Upper lobe of left lung (tissue), 6 donors: ENCODE data around the gene IGSF11. TPM values are rescaled to one million over a fixed set of nuclear protein-coding genes. Genes with fewer than 3 reads are reported as not detected.

Source experiments
- ATAC-seq, 2 donors: fragments of 200-7000 bp; cut with Tn5 transposase; one replicate each; pipeline ENCODE4 v1.9.1; 2022; ENCODE audit warnings: mild to moderate bottlenecking in 2 of 2, moderate library complexity in 2 of 2; ENCODE audit not compliant: low FRiP score in 2 of 2
- DNase-seq, 2 donors: peaks; one replicate each; pipeline ENCODE4 v3.0.0-alpha.2; 2019 to 2020
- H3K27ac ChIP-seq, 4 donors: fragments of 200-600 bp; sonication (generic); one replicate each; pipeline ENCODE4 v1.5.1; 2016 to 2019
- H3K27me3 ChIP-seq, 4 donors: fragments of 200-600 bp; sonication (generic); one replicate each; pipeline ENCODE4 v1.5.1; 2017 to 2019
- H3K36me3 ChIP-seq, 4 donors: fragments of 200-600 bp; sonication (generic); one replicate each; pipeline ENCODE4 v1.5.1; 2016 to 2019
- H3K4me1 ChIP-seq, 4 donors: fragments of 200-600 bp; sonication (generic); one replicate each; pipeline ENCODE4 v1.5.1; 2018 to 2019
- H3K4me3 ChIP-seq, 4 donors: fragments of 200-600 bp; sonication (generic); one replicate each; pipeline ENCODE4 v1.5.1; 2017 to 2019; ENCODE audit warnings: mild to moderate bottlenecking in 2 of 4, moderate library complexity in 1 of 4
- H3K9me3 ChIP-seq, 4 donors: fragments of 200-600 bp; sonication (generic); one replicate each; pipeline ENCODE4 v1.5.1; 2018 to 2019
- CTCF ChIP-seq, 6 experiments: fragments of 450-650 bp in 4 of 6; fragments of 200-600 bp in 2 of 6; sonication (generic) in 2 of 6; IDR thresholded peaks; one replicate each; pipeline ENCODE4 v1.5.1; 2016 to 2019; ENCODE audit warnings: antibody characterized with exemption in 6 of 6
- EP300 ChIP-seq, 4 donors: sonication (generic); formaldehyde crosslinking; IDR thresholded peaks; one replicate each; pipeline ENCODE4 v1.5.1; 2017; ENCODE audit warnings: antibody characterized with exemption in 4 of 4, control low read depth in 2 of 4
- POLR2A ChIP-seq, 4 donors: fragments of 450-650 bp; IDR thresholded peaks; one replicate each; pipeline ENCODE4 v1.5.1; 2016 to 2017; ENCODE audit warnings: antibody characterized with exemption in 4 of 4, mild to moderate bottlenecking in 2 of 4
- POLR2AphosphoS5 ChIP-seq, 2 donors: sonication (generic); formaldehyde crosslinking; IDR thresholded peaks; one replicate each; pipeline ENCODE4 v1.5.1; 2017; ENCODE audit warnings: antibody characterized with exemption in 2 of 2
- WGBS, 2 donors: methylation state at CpG; one replicate each; pipeline ENCODE4 v1.1.5; 2017 to 2018; 5-methylcytosine and 5-hydroxymethylcytosine counted together
- total RNA-seq, 6 donors: library from RNA; depleted of rRNA in 4 of 6; stranded (reverse); fragments of >200 nt in 4 of 6; gene quantifications; one replicate each; pipeline versions ENCODE4 v1.1.0 to v1.2.1, GENCODE V29; 2016 to 2021
- donor health status: DM: no; HTN: no; CAD: no; lungs with moderate emphysema.
- donor health status: DM: no; HTN: yes; CAD: no; lungs with severe emphysema.

IGSF11 gene
- total RNA-seq, 6 donors from 2014 or later, result 0.11 to 0.71 (median 0.14) TPM; not detected in 3

DNA sequence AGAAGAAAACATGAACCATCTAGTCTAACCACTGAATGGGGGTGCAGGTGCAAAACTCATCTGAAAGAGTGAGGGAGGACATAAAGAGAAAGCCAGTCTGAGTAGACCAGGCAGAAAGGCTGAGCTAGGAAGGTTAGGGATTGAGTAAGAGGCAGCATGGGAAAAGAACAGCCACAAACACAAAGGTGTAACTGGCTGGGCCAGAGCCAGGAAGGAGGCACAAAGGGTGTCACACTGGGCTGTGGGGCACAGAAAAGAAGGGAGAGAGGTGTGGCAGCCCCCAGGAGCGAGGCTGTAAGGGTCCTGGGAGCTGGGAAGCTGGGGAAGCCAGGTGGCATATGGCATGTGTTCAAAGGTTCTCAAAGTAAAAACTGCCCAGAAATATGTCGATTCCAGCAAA is 18.7 kb downstream of the IGSF11 start:
- no peaks in the 10 kb centered on the region for H3K9me3 ChIP-seq
- H3K27ac ChIP-seq, result no peak overlapping the region
- TF ChIP-seq EP300 (IDR thresholded peaks at IDR 0.05) (no peak), POLR2A (IDR thresholded peaks at IDR 0.05) (no peak), CTCF (IDR thresholded peaks at IDR 0.05) (no peak), POLR2AphosphoS5 (IDR thresholded peaks at IDR 0.05) (no peak)
- H3K4me3 ChIP-seq, result no peak overlapping the region
- H3K36me3 ChIP-seq, result no peaks in the 10 kb centered on the region
- ATAC-seq (no peak), DNase-seq (no peak)
- H3K27me3 ChIP-seq, result no peaks in the 10 kb centered on the region
- WGBS, 2 donors, result 79 to 90% methylated on average over 2 of the region's 2 CpGs
- H3K4me1 ChIP-seq, result no peaks in the 10 kb centered on the region

- WGBS, 2 donors, result 44 to 53% methylated on average over 3 of the region's 3 CpGs
- DNase-seq (no peak), ATAC-seq (no peak)
- Histone ChIP-seq H3K27ac (no peak overlapping the region), H3K4me3 (no peak overlapping the region), H3K4me1 (no peaks in the 10 kb centered on the region), H3K9me3 (no peaks in the 10 kb centered on the region), H3K27me3 (no peaks in the 10 kb centered on the region), H3K36me3 (no peaks in the 10 kb centered on the region)
- TF ChIP-seq POLR2A (IDR thresholded peaks at IDR 0.05) (no peak), EP300 (IDR thresholded peaks at IDR 0.05) (no peak), CTCF (IDR thresholded peaks at IDR 0.05) (no peak), POLR2AphosphoS5 (IDR thresholded peaks at IDR 0.05) (no peak)
Observed at GRCh38 chr3:119013951-119014350, 20.7 kb downstream of the IGSF11 start.

DNA sequence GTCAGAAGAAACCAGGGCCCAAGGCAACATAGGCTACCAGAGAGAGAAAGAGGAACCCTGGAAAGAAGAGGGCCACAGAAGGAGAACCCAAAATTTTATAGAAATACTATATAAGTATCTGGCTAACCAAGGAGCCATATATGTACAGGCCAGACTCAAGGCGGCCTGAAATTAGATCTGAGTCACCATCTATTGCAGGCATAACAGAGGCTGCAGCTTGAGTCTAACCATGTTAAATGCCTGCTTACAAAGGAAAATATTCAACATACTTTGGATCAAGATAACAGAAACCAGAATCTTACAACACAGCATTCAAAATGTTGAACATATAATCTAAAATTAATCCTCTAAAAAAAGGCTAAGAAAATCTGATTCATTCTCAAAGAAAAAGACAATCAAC is 23.1 kb downstream of the IGSF11 start:
- ATAC-seq (no peak), DNase-seq (no peak)
- H3K4me3 ChIP-seq, result no peak overlapping the region
- TF ChIP-seq POLR2A (IDR thresholded peaks at IDR 0.05), result no peak
- TF ChIP-seq EP300 (IDR thresholded peaks at IDR 0.05), result no peak
- no peak for TF ChIP-seq CTCF (IDR thresholded peaks at IDR 0.05)
- TF ChIP-seq POLR2AphosphoS5 (IDR thresholded peaks at IDR 0.05), result no peak
- no peak overlapping the region for H3K27ac ChIP-seq
- H3K27me3 ChIP-seq, result no peaks in the 10 kb centered on the region
- no peaks in the 10 kb centered on the region for H3K4me1 ChIP-seq
- WGBS, 2 donors, result 86 to 96% methylated on average over 1 of the region's 1 CpG
- H3K9me3 ChIP-seq, result no peaks in the 10 kb centered on the region
- no peaks in the 10 kb centered on the region for H3K36me3 ChIP-seq

DNA sequence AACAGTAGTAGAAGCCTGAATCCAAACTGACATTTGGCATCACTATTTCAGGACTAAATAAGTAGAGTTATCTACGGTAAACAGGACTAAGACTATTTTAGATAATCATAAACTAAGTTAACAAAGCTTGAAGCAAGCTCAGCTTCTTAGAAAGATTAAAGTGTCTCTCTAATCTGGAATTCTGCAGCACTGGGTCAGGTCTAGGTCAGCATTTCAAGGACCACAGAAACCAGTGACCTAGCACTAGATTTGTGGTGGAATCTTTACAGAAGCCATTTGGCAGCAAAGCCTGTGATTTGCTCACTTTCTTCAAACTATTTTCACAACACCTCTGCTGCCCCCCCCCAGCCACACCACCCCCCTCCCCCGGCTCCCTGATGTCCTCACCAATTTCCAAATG is 37.5 kb downstream of the IGSF11 start:
- Histone ChIP-seq H3K36me3 (no peaks in the 10 kb centered on the region), H3K27ac (no peak overlapping the region), H3K4me1 (no peaks in the 10 kb centered on the region), H3K4me3 (no peak overlapping the region), H3K9me3 (no peaks in the 10 kb centered on the region), H3K27me3 (no peaks in the 10 kb centered on the region)
- 57 to 66% methylated on average over 2 of the region's 2 CpGs for WGBS, 2 donors
- ATAC-seq, result no peak
- DNase-seq, result no peak
- TF ChIP-seq POLR2AphosphoS5 (IDR thresholded peaks at IDR 0.05), result no peak
- no peak for TF ChIP-seq CTCF (IDR thresholded peaks at IDR 0.05)
- no peak for TF ChIP-seq EP300 (IDR thresholded peaks at IDR 0.05)
- TF ChIP-seq POLR2A (IDR thresholded peaks at IDR 0.05), result no peak

DNA sequence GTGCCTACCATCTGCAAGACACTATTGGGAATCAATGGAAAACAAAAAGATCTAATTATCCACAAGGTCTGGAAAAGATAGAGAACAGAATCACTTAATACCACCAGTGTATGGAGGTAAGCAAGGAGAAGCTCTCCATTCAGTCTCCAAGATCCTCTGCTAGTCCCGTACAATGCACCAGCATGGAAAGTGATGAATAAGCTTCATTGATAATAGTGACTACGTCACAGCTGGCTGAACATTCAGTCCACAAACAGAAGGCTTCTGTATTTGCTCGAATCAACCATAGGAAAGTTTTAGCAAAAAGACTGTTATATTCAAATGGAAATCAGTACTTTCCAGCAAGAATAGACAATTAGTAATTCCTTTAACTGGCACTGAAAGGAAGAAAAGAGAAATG is 42.9 kb downstream of the IGSF11 start:
- ATAC-seq, result peak in 1 of 2 donors; percentile 40
- Histone ChIP-seq H3K4me3 (no peak overlapping the region), H3K4me1 (peaks cover 0 to 5% (median 0%) of the 10 kb centered on the region in 4 donors), H3K27ac (no peak overlapping the region), H3K36me3 (no peaks in the 10 kb centered on the region), H3K9me3 (no peaks in the 10 kb centered on the region), H3K27me3 (no peaks in the 10 kb centered on the region)
- no peak for DNase-seq
- TF ChIP-seq EP300 (IDR thresholded peaks at IDR 0.05) (no peak), POLR2AphosphoS5 (IDR thresholded peaks at IDR 0.05) (no peak), POLR2A (IDR thresholded peaks at IDR 0.05) (no peak), CTCF (IDR thresholded peaks at IDR 0.05) (no peak)
- WGBS, 2 donors, result 74 to 75% methylated on average over 3 of the region's 3 CpGs
